Measurements from ENCODE around the gene COPS6.
A peak's percentile ranks its signal among the peaks of the same experiment; 100 is the strongest.

Gene COPS6

DNA sequence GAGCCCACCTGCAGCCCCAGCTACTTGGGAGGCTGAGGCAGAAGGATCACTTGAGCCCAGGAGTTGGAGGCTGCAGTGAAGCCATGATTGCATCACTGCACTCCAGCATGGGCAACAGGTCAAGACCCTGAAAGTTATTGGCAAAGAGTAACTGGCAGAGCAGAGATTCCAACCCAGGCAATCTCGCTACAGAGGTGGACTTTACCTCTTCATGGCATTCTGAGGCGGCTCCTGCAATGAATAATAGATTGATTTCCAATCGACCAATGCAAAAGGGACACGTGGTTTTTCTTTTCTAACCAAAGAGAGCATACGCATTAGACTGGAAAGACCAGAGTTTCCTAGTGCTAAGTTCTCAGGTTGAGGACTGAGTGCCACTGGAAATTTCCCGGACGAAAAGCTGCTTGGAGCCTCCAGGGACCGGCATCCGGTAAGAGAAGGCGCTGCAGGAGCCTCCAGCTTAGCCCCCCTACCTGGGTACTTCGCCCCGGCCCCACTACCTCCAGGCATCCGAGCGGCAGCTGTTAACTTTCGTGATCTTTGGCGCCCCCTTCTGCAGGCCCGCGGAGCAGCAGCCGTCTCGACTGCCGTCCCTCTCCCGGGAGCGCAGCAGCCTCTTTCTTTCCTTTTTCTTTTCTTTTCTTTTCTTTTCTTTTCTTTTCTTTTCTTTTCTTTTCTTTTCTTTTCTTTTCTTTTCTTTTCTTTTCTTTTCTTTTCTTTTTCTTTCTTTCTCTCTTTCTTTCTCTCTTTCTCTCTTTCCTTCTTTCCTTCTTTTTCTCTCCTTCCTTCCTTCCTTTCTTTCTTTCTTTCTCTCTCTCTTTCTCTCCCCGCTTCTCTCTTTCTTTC lies 42.1 kb downstream of the COPS6 start:
- no peaks in the 10 kb centered on the region for H3K27me3 ChIP-seq (ENCODE audit: low read depth, low read length)
- H3K4me1 ChIP-seq (ENCODE audit: control insufficient read depth in 1 of 2, insufficient read depth in 2 of 2, low read length in 2 of 2): peaks cover 0 to 18% of the 10 kb centered on the region in 2 donors
- H3K4me3 ChIP-seq (ENCODE audit: low read depth in 1 of 2, low read length in 2 of 2): peak overlapping the region in 1 of 2 donors; percentile 33
- peak overlapping the region; percentile 5 for H3K27ac ChIP-seq (ENCODE audit: low read length)
- no peaks in the 10 kb centered on the region for H3K9me3 ChIP-seq (ENCODE audit: control insufficient read depth in 1 of 2, low read length in 2 of 2)
- peaks cover 0 to 3% of the 10 kb centered on the region in 2 donors for H3K36me3 ChIP-seq (ENCODE audit: control insufficient read depth in 1 of 2, insufficient read depth in 2 of 2, low read length in 2 of 2)

DNA sequence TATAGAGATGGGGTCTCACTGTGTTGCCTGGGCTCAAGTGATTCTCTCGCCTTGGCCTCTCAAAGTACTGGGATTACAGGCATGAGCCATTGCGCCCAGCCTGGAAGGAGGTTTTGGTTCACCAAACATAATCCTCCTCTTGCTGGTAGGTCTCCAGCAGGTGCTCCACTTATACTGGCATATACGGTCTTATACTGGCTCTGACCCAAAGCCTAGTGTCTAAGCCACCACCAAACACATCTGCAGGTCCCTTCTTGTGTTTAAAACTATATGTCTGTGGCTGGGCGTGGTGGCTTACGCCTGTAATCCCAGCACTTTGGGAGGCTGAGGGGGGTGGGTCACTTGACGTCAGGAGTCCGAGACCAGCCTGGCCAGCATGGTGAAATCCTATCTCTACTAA lies 43.4 kb downstream of the COPS6 start:
- H3K9me3 ChIP-seq (ENCODE audit: control insufficient read depth in 1 of 2, low read length in 2 of 2): no peaks in the 10 kb centered on the region
- H3K27me3 ChIP-seq (ENCODE audit: low read depth, low read length): no peaks in the 10 kb centered on the region
- H3K36me3 ChIP-seq (ENCODE audit: control insufficient read depth in 1 of 2, insufficient read depth in 2 of 2, low read length in 2 of 2): no peaks in the 10 kb centered on the region
- H3K4me3 ChIP-seq (ENCODE audit: low read depth in 1 of 2, low read length in 2 of 2): no peak overlapping the region
- H3K4me1 ChIP-seq (ENCODE audit: control insufficient read depth in 1 of 2, insufficient read depth in 2 of 2, low read length in 2 of 2): peaks cover 0 to 12% of the 10 kb centered on the region in 2 donors
- no peak overlapping the region for H3K27ac ChIP-seq (ENCODE audit: low read length)

DNA sequence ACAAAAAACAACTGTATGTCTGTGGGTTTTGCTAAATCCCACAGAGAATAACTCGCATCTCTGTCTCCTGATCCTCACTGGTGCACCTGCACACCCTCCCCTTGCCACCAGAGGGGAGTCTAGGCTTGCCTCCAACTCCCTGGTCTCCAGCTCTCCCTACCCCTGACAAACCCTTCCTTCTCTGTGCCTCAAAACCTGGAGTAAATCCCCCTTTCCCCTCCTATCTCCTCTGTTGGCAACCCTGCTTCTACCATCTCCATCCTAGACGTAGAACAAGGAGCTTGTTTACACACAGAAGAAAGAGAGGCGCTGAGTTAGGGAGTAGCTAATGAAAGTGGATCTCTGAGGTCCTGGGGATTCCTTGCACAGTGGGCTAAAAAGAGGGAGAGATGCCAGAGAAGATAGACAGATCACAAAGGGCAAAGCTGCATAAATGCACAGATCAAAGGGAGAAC lies 44.0 kb downstream of the COPS6 start:
- no peak overlapping the region for H3K27ac ChIP-seq (ENCODE audit: low read length)
- no peaks in the 10 kb centered on the region for H3K9me3 ChIP-seq (ENCODE audit: control insufficient read depth in 1 of 2, low read length in 2 of 2)
- no peaks in the 10 kb centered on the region for H3K36me3 ChIP-seq (ENCODE audit: control insufficient read depth in 1 of 2, insufficient read depth in 2 of 2, low read length in 2 of 2)
- no peaks in the 10 kb centered on the region for H3K27me3 ChIP-seq (ENCODE audit: low read depth, low read length)
- no peak overlapping the region for H3K4me3 ChIP-seq (ENCODE audit: low read depth in 1 of 2, low read length in 2 of 2)
- H3K4me1 ChIP-seq (ENCODE audit: control insufficient read depth in 1 of 2, insufficient read depth in 2 of 2, low read length in 2 of 2): peaks cover 0 to 12% of the 10 kb centered on the region in 2 donors

DNA sequence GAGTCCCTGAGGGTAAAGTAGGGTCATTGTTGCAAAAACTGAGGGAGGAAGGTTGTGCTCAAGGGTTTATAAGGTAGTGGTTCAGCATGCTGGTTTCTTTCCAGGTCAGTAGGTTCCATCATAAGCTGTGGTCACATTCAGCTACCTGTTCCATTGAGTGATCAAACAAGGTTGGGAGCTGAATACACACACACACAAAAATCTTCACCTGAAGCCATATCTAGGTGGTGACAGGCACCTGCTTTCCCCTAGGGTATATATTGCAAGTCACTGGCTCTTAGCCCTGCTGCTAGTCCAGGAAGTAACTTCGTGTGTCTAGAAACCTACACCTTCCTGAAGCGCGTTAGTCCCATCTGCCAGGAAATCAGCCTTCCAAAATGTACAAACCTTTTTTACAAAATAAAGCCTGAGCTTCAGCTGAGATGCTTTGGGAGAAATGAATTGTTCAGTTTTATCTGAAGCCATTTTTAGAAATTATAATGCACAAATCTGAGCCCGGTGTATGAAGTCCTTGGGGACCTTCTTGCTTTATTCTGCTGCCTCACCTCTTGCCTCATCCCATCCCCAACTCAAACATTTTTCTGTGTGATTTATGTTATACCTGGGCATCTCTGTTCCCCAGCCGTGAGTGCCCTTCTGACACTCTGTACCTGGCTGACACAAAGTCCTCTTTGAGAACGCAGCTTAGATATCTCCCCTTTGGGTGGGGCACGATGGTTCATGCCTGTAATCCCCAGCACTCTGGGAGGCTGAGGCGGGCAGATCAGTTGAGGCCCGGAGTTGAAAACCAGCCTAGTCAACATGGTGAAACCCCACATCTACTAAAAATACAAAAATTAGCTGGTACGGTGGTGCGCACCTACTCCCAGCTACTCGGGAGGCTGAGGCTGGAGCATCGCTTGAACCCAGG lies 49.3 kb downstream of the COPS6 start:
- no peaks in the 10 kb centered on the region for H3K4me1 ChIP-seq (ENCODE audit: control insufficient read depth in 1 of 2, insufficient read depth in 2 of 2, low read length in 2 of 2)
- no peaks in the 10 kb centered on the region for H3K36me3 ChIP-seq (ENCODE audit: control insufficient read depth in 1 of 2, insufficient read depth in 2 of 2, low read length in 2 of 2)
- H3K9me3 ChIP-seq (ENCODE audit: control insufficient read depth in 1 of 2, low read length in 2 of 2): no peaks in the 10 kb centered on the region
- no peak overlapping the region for H3K4me3 ChIP-seq (ENCODE audit: low read depth in 1 of 2, low read length in 2 of 2)
- peak overlapping the region; percentile 36 for H3K27ac ChIP-seq (ENCODE audit: low read length)
- no peaks in the 10 kb centered on the region for H3K27me3 ChIP-seq (ENCODE audit: low read depth, low read length)

DNA sequence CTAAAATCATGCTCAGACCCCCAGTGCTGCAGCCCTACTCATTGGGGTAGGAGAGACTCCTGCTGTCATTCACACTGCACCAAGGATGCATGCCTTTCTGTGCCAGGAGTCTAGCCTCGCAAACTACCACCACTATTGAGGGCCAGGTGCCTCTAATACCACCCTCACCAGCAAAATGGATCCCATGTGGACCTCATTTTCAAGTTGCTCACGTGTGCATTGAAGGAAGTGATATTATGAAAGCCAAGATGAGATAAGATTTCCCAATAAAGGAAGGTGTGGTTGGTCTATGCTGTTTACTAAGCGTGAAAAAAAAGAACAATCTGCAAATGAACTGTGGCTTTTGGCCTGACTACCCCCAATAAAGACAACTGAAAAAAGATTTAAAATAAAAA lies 52.8 kb downstream of the COPS6 start:
- H3K36me3 ChIP-seq (ENCODE audit: control insufficient read depth in 1 of 2, insufficient read depth in 2 of 2, low read length in 2 of 2): no peaks in the 10 kb centered on the region
- H3K4me3 ChIP-seq (ENCODE audit: low read depth in 1 of 2, low read length in 2 of 2): no peak overlapping the region
- no peaks in the 10 kb centered on the region for H3K4me1 ChIP-seq (ENCODE audit: control insufficient read depth in 1 of 2, insufficient read depth in 2 of 2, low read length in 2 of 2)
- H3K27ac ChIP-seq (ENCODE audit: low read length): no peak overlapping the region
- no peaks in the 10 kb centered on the region for H3K27me3 ChIP-seq (ENCODE audit: low read depth, low read length)
- no peaks in the 10 kb centered on the region for H3K9me3 ChIP-seq (ENCODE audit: control insufficient read depth in 1 of 2, low read length in 2 of 2)
